Activated CD8-positive, alpha-beta memory T cell treated with anti-CD3 and anti-CD28 coated beads for 1 hour (primary cell): ENCODE data around the gene GULP1.
"Not testable (repeated sequence)": the region's sequence is repeated elsewhere in the genome, so short reads cannot be mapped to it uniquely, and the experiment has no call there.

Source experiments
- DNase-seq, 2 donors: peaks; one replicate each; pipeline ENCODE4 v3.0.0-alpha.2; 2020; ENCODE audit warnings: low read depth in 1 of 2; ENCODE audit errors: extremely low read depth in 1 of 2

Gene GULP1

GRCh38 chr2:188459061-188459460, 167.4 kb downstream of the GULP1 start:
- DNase-seq: no peak

DNA sequence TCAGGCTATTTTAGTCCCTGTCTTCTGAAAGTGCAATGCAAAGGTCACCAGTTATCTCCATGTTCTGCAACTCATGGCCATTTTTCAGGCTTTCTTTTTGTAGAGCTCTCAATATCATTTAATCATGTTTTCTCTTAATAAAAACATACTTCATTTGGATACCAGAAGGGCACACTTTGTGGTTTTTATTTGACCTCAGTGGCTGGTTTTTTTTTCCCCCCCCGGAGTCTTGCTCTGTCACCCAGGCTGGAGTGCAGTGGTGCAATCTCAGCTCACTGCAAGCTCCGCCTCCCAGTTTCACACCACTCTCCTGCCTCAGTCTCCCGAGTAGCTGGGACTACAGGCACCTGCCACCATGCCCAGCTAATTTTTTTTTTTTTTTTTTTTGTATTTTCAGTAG, 174.4 kb downstream of the GULP1 start:
- not testable (repeated sequence) for DNase-seq

GRCh38 chr2:188466761-188467160, 175.1 kb downstream of the GULP1 start:
- no peak for DNase-seq

DNA sequence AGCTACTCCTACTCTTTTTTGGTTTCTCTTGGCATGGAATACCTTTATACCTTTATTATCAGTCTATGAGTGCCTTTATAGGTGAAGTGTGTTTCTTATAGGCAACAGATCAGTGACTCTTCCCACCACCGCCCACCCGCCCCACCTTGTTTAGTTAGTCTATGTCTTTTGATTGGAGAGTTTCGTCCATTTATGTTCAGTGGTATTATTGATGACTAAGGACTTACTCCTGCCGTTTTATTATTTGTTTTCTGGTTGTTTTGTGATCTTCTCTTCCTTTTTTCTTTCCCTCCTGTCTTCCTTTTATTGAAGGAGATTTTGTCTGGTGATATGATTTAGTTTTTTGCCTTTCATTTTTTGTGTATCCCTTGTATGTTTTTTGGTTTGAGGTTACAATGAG, 179.5 kb downstream of the GULP1 start:
- DNase-seq: no peak

GRCh38 chr2:188473306-188473705, 181.6 kb downstream of the GULP1 start:
- no peak for DNase-seq

GRCh38 chr2:188474316-188474715, 182.6 kb downstream of the GULP1 start:
- no peak for DNase-seq

GRCh38 chr2:188475945-188476344, 184.3 kb downstream of the GULP1 start:
- DNase-seq: no peak

GRCh38 chr2:188477564-188478103, 186.0 kb downstream of the GULP1 start:
- DNase-seq: no peak

DNA sequence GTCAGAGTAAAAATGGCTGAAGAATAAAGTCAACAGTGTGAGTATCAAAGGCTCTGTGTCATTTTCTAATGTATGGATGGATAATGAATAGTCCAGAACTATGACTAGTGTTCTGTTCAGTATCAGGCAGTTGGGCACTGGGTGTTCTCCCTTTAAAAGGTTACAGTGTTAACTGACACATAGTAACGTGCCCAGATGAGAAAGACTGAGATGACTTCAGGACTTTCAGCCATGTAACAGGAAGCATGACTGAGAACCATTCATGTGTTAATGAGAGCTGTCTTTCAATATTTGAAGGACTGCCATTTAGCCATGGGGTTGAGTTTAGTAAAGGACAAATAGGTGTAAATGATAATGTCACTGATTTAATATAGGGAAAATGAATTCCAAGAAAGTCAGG, 187.1 kb downstream of the GULP1 start:
- no peak for DNase-seq

DNA sequence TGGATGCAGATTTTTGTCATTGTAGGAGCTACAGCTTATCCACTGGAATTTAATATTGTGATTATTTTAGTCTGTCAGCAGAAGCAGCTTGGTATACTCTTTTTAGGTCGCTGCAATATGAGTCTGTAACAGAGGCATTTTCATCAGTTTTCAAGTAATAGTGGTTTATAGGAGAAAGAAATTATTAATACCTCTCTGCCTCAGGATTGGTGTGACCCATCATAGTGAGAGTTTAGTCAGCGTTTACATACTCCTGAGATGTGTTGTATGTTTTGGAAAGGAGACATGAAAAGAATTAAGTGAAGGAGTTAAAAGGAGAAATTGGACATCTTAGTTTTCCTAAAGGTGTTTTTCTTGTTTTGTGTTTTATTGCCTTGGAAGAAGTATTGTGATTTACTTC, 189.8 kb downstream of the GULP1 start:
- DNase-seq: no peak

DNA sequence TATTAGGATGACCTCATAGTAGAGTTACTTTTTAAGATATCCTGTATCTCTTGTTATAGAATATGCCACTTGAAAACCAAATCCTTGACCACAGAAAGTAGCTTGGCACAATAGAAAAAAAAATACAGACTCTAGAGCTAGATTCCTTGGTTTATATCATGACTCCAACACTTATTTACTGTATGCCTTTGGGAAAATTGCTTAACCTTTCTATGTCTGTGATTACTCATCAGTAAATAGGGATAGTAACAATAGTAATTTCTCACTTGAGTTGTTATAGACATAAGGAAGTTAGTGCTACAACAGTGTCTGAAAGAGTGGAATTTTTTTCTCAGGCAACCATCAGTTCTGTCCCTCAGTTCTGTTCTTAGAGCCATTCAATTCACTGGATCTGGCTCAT, 193.8 kb downstream of the GULP1 start:
- no peak for DNase-seq

DNA sequence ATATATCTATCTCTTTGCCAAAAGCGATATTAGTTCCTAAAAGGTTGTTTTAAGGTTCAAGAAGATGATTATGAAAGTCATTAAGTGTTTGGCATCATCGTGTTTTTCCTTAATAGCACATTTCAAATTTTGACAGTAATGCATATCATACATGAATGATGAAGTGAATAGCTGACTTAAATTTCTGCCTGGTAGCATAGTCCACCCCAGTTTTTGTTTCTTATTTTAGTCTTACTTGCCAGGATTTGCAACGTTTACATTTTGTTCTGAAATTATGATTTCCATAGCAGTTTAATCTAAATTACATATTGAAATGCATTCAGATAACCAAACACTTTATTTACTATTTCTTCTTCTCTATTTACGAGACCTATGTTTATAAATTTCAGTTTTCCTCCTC, 201.1 kb downstream of the GULP1 start:
- no peak for DNase-seq

DNA sequence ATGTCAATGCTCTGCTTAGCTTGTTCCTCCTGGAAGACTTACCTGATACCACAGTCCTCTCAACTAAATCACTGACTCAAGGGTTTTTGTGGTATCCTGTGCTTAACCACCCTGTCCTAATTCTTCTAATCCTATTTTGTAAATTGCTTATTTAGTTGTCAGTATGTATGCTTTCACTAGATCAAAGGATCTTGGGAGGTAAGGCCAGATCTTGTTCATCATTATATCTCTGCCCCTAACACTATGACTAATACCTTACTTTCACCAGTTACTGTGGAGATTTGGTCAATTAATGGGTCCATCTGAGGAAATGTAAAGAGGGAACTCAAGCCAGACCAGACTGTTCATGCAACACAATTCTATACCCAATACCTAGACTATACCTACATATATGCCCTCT, 203.2 kb downstream of the GULP1 start:
- DNase-seq: no peak

GRCh38 chr2:188495969-188496431, 204.3 kb downstream of the GULP1 start:
- no peak for DNase-seq

DNA sequence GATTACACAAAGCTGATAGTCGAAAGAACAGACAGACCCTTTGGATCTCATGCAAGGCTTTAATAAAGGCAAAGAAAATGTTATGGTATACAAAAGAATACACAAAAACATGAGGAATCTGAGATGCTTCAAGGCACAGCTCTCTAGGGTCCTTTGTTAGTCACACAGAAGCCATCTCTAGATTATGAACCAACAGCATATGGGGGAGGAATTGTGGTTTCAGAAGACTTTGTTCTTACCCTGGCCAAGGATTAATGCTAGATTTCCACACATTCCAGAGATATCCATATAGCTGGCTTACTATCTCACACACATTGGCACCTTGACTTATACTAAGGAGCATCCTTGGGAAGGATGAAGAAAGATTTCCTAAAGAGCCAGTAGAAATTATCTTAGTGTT, 206.1 kb downstream of the GULP1 start:
- DNase-seq: no peak

DNA sequence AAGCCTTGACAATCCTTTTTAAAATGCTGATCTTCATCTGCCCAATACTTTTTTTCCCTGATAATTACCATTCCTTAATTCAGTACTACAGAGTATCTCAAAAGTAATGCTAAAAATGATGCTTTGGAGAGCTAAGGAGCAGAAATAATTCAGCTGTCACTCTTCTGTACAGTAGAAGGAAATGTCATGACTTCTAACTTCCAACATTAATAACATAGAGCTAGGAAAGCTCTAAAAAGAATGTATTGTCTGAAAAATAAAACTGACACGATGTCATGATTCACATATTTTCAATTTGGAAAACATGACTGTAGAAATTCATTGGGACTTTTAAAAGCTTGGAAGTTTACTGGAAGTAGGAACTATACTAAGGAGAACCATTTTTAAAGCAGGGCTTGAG, 212.3 kb downstream of the GULP1 start:
- DNase-seq: no peak

- DNase-seq: no peak
Measured at GRCh38 chr2:188506843-188507242, 215.2 kb downstream of the GULP1 start.

DNA sequence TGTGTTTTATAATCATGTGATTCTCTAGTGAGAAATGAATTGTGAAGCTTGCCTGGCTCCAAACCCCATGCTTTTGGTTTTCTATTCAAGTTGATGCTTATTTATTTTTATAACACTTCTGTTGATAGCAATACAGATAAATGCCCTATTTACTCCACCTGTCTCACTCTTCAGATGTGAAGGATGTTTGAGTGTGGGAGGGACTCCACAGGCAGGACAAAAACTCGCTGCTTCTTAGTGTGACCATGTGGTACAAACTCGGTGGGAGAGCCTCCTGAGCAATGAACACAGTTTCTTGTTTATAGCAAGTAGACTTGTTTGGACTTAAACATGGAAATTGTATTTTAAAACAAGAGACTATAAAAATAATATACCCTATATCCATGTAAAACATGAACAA, 219.7 kb downstream of the GULP1 start:
- no peak for DNase-seq

- DNase-seq: no peak
Measured at GRCh38 chr2:188512456-188512855, 220.8 kb downstream of the GULP1 start.

- no peak for DNase-seq
Measured at GRCh38 chr2:188515918-188516317, 224.2 kb downstream of the GULP1 start.

GRCh38 chr2:188517549-188518215, 226.0 kb downstream of the GULP1 start:
- DNase-seq: no peak

- no peak for DNase-seq
Measured at GRCh38 chr2:188518381-188518780, 226.7 kb downstream of the GULP1 start.

- DNase-seq: no peak
Measured at GRCh38 chr2:188519136-188519535, 227.5 kb downstream of the GULP1 start.
